Epithelial cell of proximal tubule (primary cell): Measurements from ENCODE around the gene ARHGAP12. TPM values are rescaled to one million over a fixed set of nuclear protein-coding genes. Genes with fewer than 3 reads are reported as not detected.

ENCODE experiments used
- DNase-seq: peaks from one replicate; pipeline ENCODE4 v3.0.0-alpha.2; 2011; ENCODE audit warnings: low read depth
- H3K4me3 ChIP-seq: 2 replicates; pipeline ENCODE4 v1.5.1; 2011; ENCODE audit warnings: low read depth, mild to moderate bottlenecking, low read length
- CTCF ChIP-seq: conservative IDR thresholded peaks from 2 replicates; pipeline ENCODE4 v1.5.1; 2012; ENCODE audit warnings: low read depth, mild to moderate bottlenecking, low read length
- total RNA-seq: library from RNA; depleted of rRNA; stranded (reverse); fragments of >200 nt; gene quantifications from 2 replicates; pipeline ENCODE4 v1.2.3, GENCODE V29; 2015

The ARHGAP12 gene
- total RNA-seq, 1 donor from 2014 or later: 13.7 TPM

- TF ChIP-seq CTCF: no peak
- DNase-seq: no peak
- H3K4me3 ChIP-seq: no peak overlapping the region
Observed at GRCh38 chr10:31923389-31923788, 5.2 kb downstream of the ARHGAP12 start.

GRCh38 chr10:31921031-31921430 lies 7.6 kb downstream of the ARHGAP12 start:
- TF ChIP-seq CTCF: no peak
- DNase-seq: no peak
- no peak overlapping the region for H3K4me3 ChIP-seq

- TF ChIP-seq CTCF: no peak
- DNase-seq: no peak
- H3K4me3 ChIP-seq: no peak overlapping the region
Observed at GRCh38 chr10:31920538-31920937, 8.1 kb downstream of the ARHGAP12 start.

GRCh38 chr10:31918671-31919409 lies 9.8 kb downstream of the ARHGAP12 start:
- TF ChIP-seq CTCF: no peak
- H3K4me3 ChIP-seq: no peak overlapping the region
- no peak for DNase-seq

GRCh38 chr10:31914370-31914769 lies 14.3 kb downstream of the ARHGAP12 start:
- DNase-seq: no peak
- no peak overlapping the region for H3K4me3 ChIP-seq
- TF ChIP-seq CTCF: no peak

- no peak overlapping the region for H3K4me3 ChIP-seq
Observed at GRCh38 chr10:31912898-31913850, 15.5 kb downstream of the ARHGAP12 start.

More at GRCh38 chr10:31912898-31913850, 15.5 kb downstream of the ARHGAP12 start:
- no peak for DNase-seq
- TF ChIP-seq CTCF: no peak
